Esophagus muscularis mucosa (tissue), 3 donors: Measurements from ENCODE around the gene GNG7.
"Not testable (repeated sequence)": the region's sequence is repeated elsewhere in the genome, so short reads cannot be mapped to it uniquely, and the experiment has no call there.

Experiments used
- POLR2A ChIP-seq: fragments of 450-650 bp; IDR thresholded peaks from one replicate; pipeline ENCODE4 v1.6.1; 2017; ENCODE audit warnings: antibody characterized with exemption, moderate library complexity, mild to moderate bottlenecking, low read depth
- POLR2AphosphoS5 ChIP-seq, 2 donors: sonication (generic); formaldehyde crosslinking; IDR thresholded peaks; one replicate each; pipeline ENCODE4 v1.6.1; 2017; ENCODE audit warnings: antibody characterized with exemption in 2 of 2
- TF ChIP-seq, protein P1 (sequence below), 3 experiments: fragments of 200-600 bp in 2 of 3; fragments of 450-650 bp in 1 of 3; sonication (generic) in 2 of 3; IDR thresholded peaks; one replicate each; pipeline ENCODE4 v1.5.1; 2017 to 2019; ENCODE audit warnings: antibody characterized with exemption in 3 of 3, mild to moderate bottlenecking in 2 of 3, moderate library complexity in 1 of 3

GRCh38 chr19:2651002-2651733, 51.3 kb downstream of the GNG7 start:
- TF ChIP-seq, protein P1, sequence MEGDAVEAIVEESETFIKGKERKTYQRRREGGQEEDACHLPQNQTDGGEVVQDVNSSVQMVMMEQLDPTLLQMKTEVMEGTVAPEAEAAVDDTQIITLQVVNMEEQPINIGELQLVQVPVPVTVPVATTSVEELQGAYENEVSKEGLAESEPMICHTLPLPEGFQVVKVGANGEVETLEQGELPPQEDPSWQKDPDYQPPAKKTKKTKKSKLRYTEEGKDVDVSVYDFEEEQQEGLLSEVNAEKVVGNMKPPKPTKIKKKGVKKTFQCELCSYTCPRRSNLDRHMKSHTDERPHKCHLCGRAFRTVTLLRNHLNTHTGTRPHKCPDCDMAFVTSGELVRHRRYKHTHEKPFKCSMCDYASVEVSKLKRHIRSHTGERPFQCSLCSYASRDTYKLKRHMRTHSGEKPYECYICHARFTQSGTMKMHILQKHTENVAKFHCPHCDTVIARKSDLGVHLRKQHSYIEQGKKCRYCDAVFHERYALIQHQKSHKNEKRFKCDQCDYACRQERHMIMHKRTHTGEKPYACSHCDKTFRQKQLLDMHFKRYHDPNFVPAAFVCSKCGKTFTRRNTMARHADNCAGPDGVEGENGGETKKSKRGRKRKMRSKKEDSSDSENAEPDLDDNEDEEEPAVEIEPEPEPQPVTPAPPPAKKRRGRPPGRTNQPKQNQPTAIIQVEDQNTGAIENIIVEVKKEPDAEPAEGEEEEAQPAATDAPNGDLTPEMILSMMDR (IDR thresholded peaks at IDR 0.05): not testable (repeated sequence)
- TF ChIP-seq POLR2A; POLR2AphosphoS5 (IDR thresholded peaks at IDR 0.05): not testable (repeated sequence)
